Fibroblast of villous mesenchyme (primary cell): ENCODE results near the gene OXTR. TPM values are rescaled to one million over a fixed set of nuclear protein-coding genes. Genes with fewer than 3 reads are reported as not detected.

ENCODE experiments used
- DNase-seq: peaks from one replicate; pipeline ENCODE4 v3.0.0-alpha.2; 2010; ENCODE audit warnings: low read depth
- H3K4me3 ChIP-seq: 2 replicates; pipeline ENCODE4 v1.5.1; 2011; ENCODE audit warnings: low read depth, mild to moderate bottlenecking, low read length
- total RNA-seq: library from RNA; depleted of rRNA; stranded (reverse); fragments of >200 nt; gene quantifications from 2 replicates; pipeline ENCODE4 v1.2.3, GENCODE V29; 2012
- TF ChIP-seq, protein P1 (sequence below): IDR thresholded peaks from 2 replicates; pipeline ENCODE4 v1.5.1; 2012; ENCODE audit warnings: low read depth, mild to moderate bottlenecking, low read length; ENCODE audit not compliant: insufficient read depth

OXTR gene
- total RNA-seq, 1 donor, result 310 TPM

DNA sequence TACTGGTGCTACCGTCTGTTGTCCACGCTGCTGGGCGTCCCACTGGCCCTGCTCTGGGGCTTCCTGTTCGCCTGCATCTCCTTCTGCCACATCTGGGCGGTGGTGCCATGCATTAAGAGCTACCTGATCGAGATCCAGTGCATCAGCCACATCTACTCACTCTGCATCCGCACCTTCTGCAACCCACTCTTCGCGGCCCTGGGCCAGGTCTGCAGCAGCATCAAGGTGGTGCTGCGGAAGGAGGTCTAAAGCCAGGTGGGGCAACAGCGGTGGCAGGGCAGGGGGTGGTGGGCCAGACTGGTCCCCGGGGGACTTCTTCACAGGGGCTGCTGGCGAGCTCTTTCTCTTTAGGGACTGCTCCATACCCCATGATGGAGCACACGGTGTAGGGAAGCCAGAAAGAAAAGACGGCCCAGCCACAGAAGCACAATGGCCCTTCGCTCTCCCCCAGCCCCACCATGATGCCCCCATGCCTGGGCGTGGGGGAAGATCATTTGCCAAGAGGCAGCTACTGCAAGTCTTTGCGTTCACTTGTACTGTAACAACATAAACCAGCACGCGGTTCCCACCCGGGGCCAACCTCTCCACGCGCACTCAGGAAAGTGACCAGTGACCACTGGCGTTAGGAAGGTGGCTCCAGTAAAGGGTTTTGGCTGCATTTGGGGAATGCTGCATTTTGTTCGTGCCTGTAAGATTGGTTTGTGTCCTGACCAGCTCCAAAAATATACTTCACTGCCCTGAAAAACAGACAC lies 23.6 kb downstream of the OXTR start:
- TF ChIP-seq, protein P1, sequence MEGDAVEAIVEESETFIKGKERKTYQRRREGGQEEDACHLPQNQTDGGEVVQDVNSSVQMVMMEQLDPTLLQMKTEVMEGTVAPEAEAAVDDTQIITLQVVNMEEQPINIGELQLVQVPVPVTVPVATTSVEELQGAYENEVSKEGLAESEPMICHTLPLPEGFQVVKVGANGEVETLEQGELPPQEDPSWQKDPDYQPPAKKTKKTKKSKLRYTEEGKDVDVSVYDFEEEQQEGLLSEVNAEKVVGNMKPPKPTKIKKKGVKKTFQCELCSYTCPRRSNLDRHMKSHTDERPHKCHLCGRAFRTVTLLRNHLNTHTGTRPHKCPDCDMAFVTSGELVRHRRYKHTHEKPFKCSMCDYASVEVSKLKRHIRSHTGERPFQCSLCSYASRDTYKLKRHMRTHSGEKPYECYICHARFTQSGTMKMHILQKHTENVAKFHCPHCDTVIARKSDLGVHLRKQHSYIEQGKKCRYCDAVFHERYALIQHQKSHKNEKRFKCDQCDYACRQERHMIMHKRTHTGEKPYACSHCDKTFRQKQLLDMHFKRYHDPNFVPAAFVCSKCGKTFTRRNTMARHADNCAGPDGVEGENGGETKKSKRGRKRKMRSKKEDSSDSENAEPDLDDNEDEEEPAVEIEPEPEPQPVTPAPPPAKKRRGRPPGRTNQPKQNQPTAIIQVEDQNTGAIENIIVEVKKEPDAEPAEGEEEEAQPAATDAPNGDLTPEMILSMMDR, result no peak
- no peak for DNase-seq
- H3K4me3 ChIP-seq, result no peak overlapping the region

DNA sequence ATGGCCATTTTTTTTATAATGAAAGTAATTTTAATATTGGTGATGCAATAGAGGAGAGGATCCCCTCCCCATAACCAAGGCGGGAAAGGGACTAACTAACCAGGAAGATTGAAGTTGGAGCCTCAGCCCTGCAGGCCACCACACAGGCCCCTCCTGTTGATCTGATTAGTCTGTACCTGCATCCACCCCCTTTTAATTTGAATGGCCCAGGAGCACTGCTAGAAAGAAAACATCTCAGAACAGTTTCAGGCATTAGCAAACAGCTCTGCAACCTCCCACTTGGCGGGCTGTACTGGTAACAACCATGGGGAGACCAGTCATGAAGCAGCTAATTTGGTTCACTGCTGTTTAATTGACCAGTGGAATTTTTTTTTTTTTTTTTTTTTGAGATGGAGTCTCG lies 25.5 kb downstream of the OXTR start:
- no peak overlapping the region for H3K4me3 ChIP-seq
- no peak for DNase-seq
- TF ChIP-seq, protein P1, result no peak

DNA sequence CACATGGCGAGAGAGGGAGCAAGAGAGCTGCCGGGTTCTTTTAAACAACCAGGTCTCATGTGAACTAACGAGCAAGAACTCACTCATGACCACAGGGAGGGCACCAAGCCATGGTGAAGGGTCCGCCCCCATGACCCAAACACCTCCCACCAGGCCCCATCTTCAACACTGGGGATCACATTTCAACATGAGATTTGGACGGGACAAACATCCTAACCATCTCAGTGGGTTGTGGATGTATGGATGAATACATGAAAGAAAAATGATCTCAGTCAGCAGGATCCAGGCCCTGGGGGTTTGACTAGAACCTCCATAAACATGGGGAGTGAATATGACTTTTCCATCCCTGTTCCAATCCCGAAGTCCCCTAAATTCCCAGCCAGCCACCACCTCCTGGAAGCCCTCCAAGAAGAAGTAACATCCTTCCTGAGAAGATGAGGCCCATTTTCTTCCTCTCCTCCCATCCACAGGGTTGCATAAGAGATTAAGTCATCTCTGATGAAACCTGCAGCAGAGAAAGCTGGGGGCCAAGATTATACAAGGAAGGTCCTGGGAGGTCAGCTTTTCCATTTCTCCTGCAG lies 26.3 kb downstream of the OXTR start:
- DNase-seq, result peak; percentile 65
- TF ChIP-seq, protein P1, result no peak

DNA sequence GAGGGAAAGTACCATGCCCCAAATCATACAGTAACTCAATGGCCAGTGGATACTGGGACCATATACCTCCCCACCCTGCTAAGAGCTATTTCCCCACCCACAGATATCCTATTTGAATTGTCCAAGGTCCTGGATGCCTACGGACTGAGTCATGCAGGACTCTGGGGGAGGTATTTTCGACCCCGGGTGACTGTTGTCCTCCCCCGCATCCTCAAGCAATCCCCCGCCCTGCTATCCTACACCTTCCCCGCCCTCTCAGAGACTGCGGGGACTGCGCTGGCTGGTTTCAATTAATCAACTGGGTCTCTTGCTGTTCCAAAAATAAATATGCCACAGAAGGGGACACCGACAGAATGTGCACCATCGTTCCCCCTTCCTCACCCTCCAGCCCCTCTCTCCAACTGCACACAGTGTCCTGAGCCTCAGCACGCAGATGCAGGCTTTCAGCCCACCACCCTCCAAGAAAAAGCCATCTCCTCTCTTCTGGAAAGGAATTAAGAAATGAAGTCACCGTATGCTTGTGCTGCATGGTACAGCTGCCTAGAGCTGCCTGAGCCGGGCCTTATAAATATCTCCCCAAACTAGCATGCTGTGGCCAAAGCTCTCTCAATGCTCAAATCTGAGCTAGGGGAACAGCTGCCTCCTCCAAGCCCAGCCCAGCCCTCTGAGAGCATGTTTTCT lies 27.7 kb downstream of the OXTR start:
- TF ChIP-seq, protein P1, result no peak
- no peak overlapping the region for H3K4me3 ChIP-seq
- DNase-seq, result peak; percentile 77

More for the DNA sequence above, 26.3 kb downstream of the OXTR start:
- H3K4me3 ChIP-seq, result no peak overlapping the region

DNA sequence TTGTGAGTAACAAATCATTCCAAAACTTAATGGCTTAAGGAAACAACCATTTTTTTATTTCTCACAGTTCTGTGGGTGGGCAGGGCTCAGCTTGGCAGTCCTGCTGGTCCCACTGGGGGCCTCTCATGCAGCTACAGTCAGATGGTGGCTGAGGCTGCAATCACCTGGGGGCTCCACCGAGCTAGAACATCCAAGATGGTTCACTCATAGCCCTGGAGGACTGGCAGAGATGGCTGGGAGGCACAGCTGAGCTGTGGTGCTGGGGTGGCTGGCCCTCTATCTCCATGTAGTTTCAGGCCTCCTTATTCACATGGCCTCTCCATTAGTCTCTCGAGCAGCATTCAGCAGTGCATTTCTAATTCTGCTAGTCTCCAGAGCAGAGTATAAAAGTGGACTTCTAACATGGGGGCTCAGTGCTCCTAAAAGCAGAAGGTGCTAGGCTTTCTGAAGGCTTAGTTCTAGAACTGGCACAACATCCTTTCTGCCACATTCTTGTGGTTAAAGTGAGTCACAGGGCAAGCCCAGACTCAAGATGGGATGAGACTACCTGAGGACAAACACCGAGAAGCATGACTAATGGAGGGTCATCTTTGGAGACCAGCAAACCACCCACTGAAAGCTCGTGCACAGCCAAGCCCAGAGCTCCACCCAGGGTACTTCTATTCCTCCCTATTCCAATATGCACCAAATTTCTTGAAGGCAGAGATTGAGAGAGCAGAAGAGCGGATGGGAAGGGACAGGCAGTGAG lies 29.5 kb downstream of the OXTR start:
- no peak overlapping the region for H3K4me3 ChIP-seq
- DNase-seq, result peak; percentile 30
- TF ChIP-seq, protein P1, result no peak

DNA sequence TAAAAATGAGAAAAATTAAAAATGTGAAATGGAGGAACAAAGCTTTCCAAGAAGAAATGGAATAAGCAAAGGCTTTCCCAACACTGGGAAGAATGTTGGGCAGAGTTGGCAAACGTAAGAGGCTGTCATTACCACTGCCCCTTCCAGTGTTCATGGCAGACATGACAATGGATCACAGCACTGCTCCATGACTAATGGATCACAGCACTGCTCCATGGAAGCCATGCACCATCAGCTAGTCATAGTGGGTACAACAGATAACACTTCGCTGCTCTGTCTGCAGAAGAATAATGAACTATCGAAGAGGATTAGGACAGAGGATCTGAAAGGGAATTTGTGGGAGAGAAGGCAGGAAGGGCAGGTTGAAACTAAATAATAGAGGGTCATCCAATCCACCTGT lies 30.8 kb downstream of the OXTR start:
- DNase-seq, result no peak
- H3K4me3 ChIP-seq, result no peak overlapping the region
- TF ChIP-seq, protein P1, result no peak
